MG63 (cell line): Measurements from ENCODE around the gene POLDIP3. TPM values are rescaled to one million over a fixed set of nuclear protein-coding genes. Genes with fewer than 3 reads are reported as not detected.
"Not testable (repeated sequence)": the region's sequence is repeated elsewhere in the genome, so short reads cannot be mapped to it uniquely, and the experiment has no call there.

Experiments
- DNase-seq: peaks from one replicate; pipeline ENCODE4 v3.0.0-alpha.2; 2020
- H3K27me3 ChIP-seq: fragments of 250-450 bp; sonication (Bioruptor Pico); 2 replicates; pipeline ENCODE4 v1.5.1; 2020; ENCODE audit warnings: mild to moderate bottlenecking, moderate library complexity
- H3K36me3 ChIP-seq: fragments of 250-450 bp; sonication (Bioruptor Pico); 2 replicates; pipeline ENCODE4 v1.5.1; 2020; ENCODE audit warnings: mild to moderate bottlenecking, moderate library complexity
- H3K4me3 ChIP-seq: fragments of 250-450 bp; sonication (Bioruptor Pico); 2 replicates; pipeline ENCODE4 v1.5.1; 2020; ENCODE audit warnings: mild to moderate bottlenecking, moderate library complexity
- H3K9me3 ChIP-seq: fragments of 250-450 bp; sonication (Bioruptor Pico); 2 replicates; pipeline ENCODE4 v1.5.1; 2020; ENCODE audit warnings: mild to moderate bottlenecking, moderate library complexity
- total RNA-seq: library from RNA; depleted of rRNA; stranded (reverse); fragments of >200 nt; shearing (Covaris generic); gene quantifications from 2 replicates; pipeline ENCODE4 v1.2.3, GENCODE V29; 2014; ENCODE audit warnings: low replicate concordance

POLDIP3 gene
- total RNA-seq, 1 experiment from 2014 or later = 17.7 TPM

DNA sequence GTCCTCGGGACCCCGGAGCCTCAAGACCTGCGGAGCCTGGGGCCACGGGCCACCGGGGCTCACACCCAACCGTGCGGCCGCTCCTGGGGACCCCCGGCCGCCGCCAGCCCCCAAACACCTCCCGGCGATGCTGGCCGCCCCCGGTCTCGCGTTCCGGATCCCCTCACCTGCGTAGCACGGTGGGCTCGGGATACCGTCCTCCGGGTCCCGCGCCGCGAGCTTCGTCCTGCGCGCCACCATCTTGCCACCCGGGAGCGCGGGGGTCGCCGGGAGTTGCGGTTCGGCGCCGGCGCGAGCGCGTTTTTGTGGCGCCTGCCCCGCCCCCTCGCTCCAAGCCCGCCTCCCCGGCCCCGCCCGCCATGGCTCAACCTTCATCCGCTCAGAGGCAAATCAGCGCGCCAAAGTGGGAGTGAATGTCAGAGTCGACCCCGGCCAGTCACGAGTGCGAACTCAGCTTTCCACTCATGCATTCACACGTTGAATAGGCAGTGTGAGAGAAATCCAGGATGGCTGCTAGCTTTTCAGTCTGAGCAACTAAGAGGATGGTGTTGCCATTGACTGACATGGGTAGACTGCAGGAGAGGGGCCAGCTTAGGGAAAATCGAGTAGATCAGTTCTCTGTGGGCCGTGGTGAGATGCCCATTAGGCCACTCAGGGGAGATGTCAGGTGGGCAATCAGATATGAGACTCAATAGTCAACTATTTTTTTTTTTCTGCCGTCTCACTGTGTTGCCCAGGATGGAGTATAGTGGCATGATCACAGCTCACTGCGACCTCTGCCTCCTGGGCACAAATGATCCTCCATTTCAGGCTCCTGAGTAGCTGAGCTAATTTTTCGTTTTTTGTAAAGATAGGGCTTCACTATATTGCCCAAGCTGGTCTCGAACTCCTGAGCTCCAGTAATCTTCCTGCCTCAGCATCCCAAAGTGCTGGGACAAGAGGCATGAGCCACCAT, 32.6 kb downstream of the POLDIP3 start:
- DNase-seq = peak; percentile 82
- H3K36me3 ChIP-seq = peaks cover 63% of the 10 kb centered on the region
- H3K27me3 ChIP-seq = no peaks in the 10 kb centered on the region
- peak overlapping the region; percentile 87 for H3K4me3 ChIP-seq
- H3K9me3 ChIP-seq = no peaks in the 10 kb centered on the region

- peaks cover 56% of the 10 kb centered on the region for H3K36me3 ChIP-seq
- not testable (repeated sequence) for H3K9me3 ChIP-seq
These were observed 33.4 kb downstream of the POLDIP3 start for GRCh38 chr22:42581194-42581761.

GRCh38 chr22:42580040-42580439, 34.6 kb downstream of the POLDIP3 start:
- H3K4me3 ChIP-seq, DNase-seq, H3K27me3 ChIP-seq, H3K9me3 ChIP-seq: not testable (repeated sequence)
- peaks cover 43% of the 10 kb centered on the region for H3K36me3 ChIP-seq

More at GRCh38 chr22:42581194-42581761, 33.4 kb downstream of the POLDIP3 start:
- not testable (repeated sequence) for DNase-seq, H3K27me3 ChIP-seq
- H3K4me3 ChIP-seq = peak overlapping the region; percentile 87

GRCh38 chr22:42577623-42578240, 37.0 kb downstream of the POLDIP3 start:
- Histone ChIP-seq H3K36me3 (peaks cover 34% of the 10 kb centered on the region), H3K4me3 (no peak overlapping the region), H3K27me3 (no peaks in the 10 kb centered on the region), H3K9me3 (no peaks in the 10 kb centered on the region)
- no peak for DNase-seq

DNA sequence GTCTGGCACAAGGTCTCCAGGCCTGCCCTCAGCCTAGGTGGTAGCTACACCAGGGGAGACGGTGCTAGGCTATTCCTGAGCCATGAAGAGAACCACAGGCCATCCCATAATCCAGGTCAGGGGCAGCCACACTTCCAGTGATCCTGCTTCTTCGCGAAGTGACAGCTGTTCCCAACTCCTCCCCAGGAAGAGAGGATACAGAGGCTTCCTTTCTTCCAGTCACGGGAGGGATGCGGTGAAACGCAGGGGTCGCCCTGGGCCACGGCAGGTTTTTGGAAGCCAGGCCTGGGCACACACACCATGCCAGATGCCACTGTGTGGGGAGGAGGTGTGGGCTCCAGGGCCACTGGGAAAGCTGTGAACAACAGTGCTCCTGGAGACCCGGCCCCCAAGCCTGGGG, 37.5 kb downstream of the POLDIP3 start:
- not testable (repeated sequence) for DNase-seq, H3K27me3 ChIP-seq, H3K4me3 ChIP-seq, H3K9me3 ChIP-seq
- peaks cover 31% of the 10 kb centered on the region for H3K36me3 ChIP-seq

DNA sequence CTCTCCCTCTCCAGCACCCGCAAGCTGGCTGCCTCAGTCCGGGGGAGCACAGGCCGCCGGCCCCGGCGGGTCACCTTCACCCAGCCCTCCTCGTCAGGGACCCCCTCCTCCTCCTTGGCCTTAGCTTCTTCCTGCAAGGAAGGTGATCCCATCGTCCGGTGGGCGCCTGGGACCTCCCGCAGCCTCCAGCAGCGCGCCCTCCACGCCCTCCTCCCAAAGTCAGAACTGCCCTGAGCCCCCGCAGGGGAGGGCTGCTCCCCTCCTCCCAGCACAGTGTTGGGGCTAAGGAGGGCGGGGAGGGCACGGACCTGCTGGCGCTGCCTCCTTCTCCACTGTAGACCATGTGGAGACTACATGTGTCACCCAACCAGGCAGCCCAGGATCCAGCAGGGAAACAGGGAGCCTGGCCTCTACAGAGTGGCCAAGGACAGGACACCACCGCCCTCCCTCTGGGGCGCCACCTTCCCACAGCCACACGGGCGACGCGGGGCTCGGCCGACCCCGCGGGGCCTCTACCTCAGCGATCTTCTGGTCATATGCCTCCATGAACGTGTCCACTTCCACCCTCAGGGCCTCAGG, 38.6 kb downstream of the POLDIP3 start:
- not testable (repeated sequence) for H3K9me3 ChIP-seq, DNase-seq

DNA sequence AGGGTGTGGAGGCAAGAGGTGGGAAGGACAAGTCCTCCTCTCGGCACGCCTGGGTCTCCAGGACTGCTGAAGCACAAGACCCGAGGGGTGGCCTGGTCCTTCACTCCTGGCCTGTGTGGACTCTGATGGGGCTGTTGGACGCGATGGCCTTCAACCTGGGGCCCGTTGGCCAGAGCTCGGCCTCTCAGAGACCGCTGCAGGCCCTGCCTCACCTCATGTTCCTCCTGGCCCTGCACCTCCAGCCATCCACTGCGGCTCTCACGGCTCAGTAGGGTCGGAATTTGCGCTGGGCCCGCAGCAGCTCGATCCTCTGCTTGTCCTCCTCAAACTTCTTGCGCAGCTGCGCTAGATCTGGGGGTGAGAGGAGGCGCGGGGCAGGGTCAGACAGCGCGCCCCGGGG, 40.2 kb downstream of the POLDIP3 start:
- not testable (repeated sequence) for DNase-seq, H3K4me3 ChIP-seq
- peaks cover 23% of the 10 kb centered on the region for H3K36me3 ChIP-seq

More for the DNA sequence above, 38.6 kb downstream of the POLDIP3 start:
- not testable (repeated sequence) for H3K27me3 ChIP-seq, H3K4me3 ChIP-seq
- H3K36me3 ChIP-seq = peaks cover 28% of the 10 kb centered on the region

DNA sequence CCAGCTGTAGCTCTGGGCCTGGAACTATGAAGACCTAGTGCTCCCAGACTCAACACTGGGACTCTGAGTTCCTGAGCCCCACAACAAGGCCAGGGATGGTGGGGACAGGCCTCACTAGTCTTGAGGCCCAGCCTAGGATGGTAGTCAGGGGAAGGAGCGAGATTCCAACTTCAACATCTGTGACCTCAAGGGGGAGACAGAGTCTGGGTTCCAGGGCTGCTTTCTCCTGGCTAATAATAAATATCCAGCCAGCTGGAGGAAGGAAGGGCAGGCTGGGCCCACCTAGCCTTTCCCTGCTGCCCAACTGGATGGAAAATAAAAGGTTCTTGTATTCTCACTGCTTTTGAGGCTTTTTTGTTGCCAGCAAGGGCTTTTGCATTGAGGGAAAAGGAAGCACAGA, 40.6 kb downstream of the POLDIP3 start:
- not testable (repeated sequence) for H3K27me3 ChIP-seq, H3K9me3 ChIP-seq, DNase-seq, H3K4me3 ChIP-seq
- H3K36me3 ChIP-seq = peaks cover 23% of the 10 kb centered on the region

More for the DNA sequence above, 40.2 kb downstream of the POLDIP3 start:
- not testable (repeated sequence) for H3K9me3 ChIP-seq, H3K27me3 ChIP-seq

DNA sequence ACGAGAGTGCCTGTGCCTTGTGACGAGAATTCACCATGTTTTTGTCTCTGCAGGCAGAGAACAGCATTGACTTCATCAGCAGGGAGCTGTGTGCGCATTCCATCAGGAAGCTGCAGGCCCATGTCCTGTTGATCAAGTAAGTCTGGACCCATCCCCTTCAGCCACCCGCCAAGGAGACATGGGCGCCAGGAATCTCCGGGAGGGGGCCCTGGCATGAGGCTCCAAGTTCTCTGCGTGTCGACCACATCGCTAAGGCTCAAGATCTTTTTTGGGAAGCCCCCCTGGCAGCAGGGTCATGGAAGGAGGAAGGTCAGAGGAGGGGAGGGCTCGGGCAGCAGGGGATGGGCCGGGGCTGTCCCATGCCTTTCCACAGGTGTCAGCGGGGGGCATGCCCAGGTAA, 43.6 kb downstream of the POLDIP3 start:
- not testable (repeated sequence) for H3K36me3 ChIP-seq

DNA sequence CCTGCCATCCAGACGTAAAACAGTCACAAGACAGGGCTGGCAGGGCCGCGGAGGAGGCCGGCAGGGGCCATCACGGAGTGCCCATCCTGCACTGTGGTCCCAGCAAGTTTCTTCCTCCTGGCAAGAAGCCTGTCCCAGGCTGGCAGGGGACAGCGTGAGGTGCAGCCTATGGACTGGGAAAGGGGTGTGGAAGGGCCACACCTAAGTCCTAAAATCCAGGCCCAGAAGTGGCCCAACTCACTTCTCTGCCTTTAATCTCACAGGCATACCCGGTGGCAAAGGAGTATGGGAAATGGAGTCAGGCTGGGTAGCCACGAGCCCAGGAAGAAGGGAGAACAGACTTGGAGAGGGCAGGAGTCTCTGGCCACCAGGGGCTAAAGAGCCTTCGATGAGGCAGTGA, 44.1 kb downstream of the POLDIP3 start:
- not testable (repeated sequence) for H3K36me3 ChIP-seq, H3K9me3 ChIP-seq, H3K4me3 ChIP-seq, DNase-seq, H3K27me3 ChIP-seq

More for the DNA sequence above, 43.6 kb downstream of the POLDIP3 start:
- DNase-seq, H3K27me3 ChIP-seq, H3K4me3 ChIP-seq, H3K9me3 ChIP-seq: not testable (repeated sequence)

- not testable (repeated sequence) for H3K36me3 ChIP-seq, H3K4me3 ChIP-seq, H3K9me3 ChIP-seq, H3K27me3 ChIP-seq, DNase-seq
These were observed 46.7 kb downstream of the POLDIP3 start for GRCh38 chr22:42567950-42568349.

- no peak for DNase-seq
- Histone ChIP-seq H3K36me3 (no peaks in the 10 kb centered on the region), H3K27me3 (no peaks in the 10 kb centered on the region), H3K9me3 (no peaks in the 10 kb centered on the region), H3K4me3 (no peak overlapping the region)
These were observed 48.7 kb downstream of the POLDIP3 start for GRCh38 chr22:42565956-42566355.

DNA sequence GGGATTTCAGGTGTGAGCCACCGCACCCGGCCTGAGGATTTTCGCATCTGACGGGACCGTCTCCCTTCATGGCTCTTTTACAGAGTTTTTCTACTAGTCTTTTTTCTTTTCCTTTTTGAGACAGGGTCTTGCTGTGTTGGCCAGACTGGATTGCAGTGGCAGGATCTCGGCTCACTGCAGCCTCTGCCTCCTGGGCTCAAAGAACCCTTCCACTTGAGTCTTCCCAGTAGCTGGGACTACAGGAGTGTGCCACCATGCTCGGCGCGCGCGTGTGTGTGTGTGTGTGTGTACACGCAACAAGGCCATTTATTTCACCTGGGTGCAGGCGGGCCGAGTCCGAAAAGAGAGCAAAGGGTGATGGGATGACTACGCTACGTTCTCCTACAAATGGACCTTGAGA, 50.0 kb downstream of the POLDIP3 start:
- H3K9me3 ChIP-seq = no peaks in the 10 kb centered on the region
- no peak for DNase-seq
- H3K36me3 ChIP-seq = no peaks in the 10 kb centered on the region
- no peak overlapping the region for H3K4me3 ChIP-seq
- no peaks in the 10 kb centered on the region for H3K27me3 ChIP-seq

- not testable (repeated sequence) for H3K36me3 ChIP-seq, H3K9me3 ChIP-seq, H3K27me3 ChIP-seq, H3K4me3 ChIP-seq, DNase-seq
These were observed 50.7 kb downstream of the POLDIP3 start for GRCh38 chr22:42563943-42564342.

GRCh38 chr22:42562684-42563083, 52.0 kb downstream of the POLDIP3 start:
- Histone ChIP-seq H3K27me3 (no peaks in the 10 kb centered on the region), H3K4me3 (no peak overlapping the region), H3K36me3 (no peaks in the 10 kb centered on the region), H3K9me3 (no peaks in the 10 kb centered on the region)
- DNase-seq = no peak

DNA sequence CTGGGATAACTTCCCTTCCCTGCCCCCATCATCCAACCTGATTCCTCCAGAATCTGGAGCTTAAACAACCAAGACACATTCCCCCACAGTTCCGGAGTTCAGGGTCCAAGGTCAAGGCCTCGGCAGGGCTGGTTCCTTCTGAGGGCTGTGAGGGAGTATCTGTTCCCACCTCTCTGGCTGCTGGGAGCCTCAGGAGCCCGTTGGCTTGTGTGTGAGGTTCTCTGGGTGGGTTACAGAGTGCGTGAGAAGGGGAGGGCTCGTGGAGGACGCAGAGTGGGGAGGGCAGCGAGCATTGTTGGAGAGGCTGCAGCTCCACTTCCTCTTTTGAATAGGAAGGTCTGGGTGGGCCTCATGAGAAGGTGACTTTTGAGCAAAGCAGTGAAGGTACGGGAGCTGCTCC, 52.4 kb downstream of the POLDIP3 start:
- no peak for DNase-seq
- Histone ChIP-seq H3K4me3 (no peak overlapping the region), H3K27me3 (no peaks in the 10 kb centered on the region), H3K9me3 (no peaks in the 10 kb centered on the region), H3K36me3 (no peaks in the 10 kb centered on the region)

DNA sequence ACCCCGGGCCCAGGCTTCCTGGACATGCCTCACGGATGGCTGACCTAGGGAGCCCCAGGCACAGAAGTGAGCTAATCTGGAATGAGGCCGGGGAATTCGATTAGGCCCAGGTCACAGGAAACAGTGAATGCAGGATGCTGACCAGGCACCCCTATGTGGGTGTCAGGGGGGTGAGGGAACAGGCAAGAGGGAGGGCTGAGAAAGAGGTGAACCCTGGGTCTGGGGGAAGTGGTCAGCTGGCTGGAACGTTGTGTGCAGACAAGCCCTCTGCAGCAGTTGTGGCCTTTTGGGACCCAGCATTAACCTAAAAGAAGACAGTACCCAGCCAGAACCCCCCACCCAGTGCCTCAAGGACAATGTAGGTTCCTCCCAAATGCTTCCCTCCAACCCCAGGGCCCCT, 52.8 kb downstream of the POLDIP3 start:
- no peaks in the 10 kb centered on the region for H3K9me3 ChIP-seq
- no peaks in the 10 kb centered on the region for H3K27me3 ChIP-seq
- H3K36me3 ChIP-seq = no peaks in the 10 kb centered on the region
- no peak overlapping the region for H3K4me3 ChIP-seq
- no peak for DNase-seq
